Neuronal stem cell (in vitro differentiated cells): Measurements from ENCODE around the gene TSHR.

Experiments
- DNase-seq: peaks from one replicate; pipeline ENCODE4 v3.0.0-alpha.2; 2013; ENCODE audit warnings: low spot score
- H2AFZ ChIP-seq: one replicate; pipeline ENCODE4 v1.6.1; 2013; ENCODE audit warnings: mild to moderate bottlenecking, low read length, inconsistent platforms
- H2AK5ac ChIP-seq: 2 replicates; pipeline ENCODE4 v1.6.1; 2013; ENCODE audit warnings: low read depth, mild to moderate bottlenecking, inconsistent platforms, low read length, moderate library complexity, mixed read lengths
- H2BK120ac ChIP-seq: 2 replicates; pipeline ENCODE4 v1.6.1; 2013; ENCODE audit warnings: low read depth, mild to moderate bottlenecking, inconsistent platforms, low read length, moderate library complexity, mixed read lengths
- H2BK12ac ChIP-seq: one replicate; pipeline ENCODE4 v1.6.1; 2013; ENCODE audit warnings: low read length, inconsistent platforms
- H2BK15ac ChIP-seq: 2 replicates; pipeline ENCODE4 v1.6.1; 2013; ENCODE audit warnings: mild to moderate bottlenecking, low read length, inconsistent platforms, mixed read lengths
- H2BK5ac ChIP-seq: one replicate; pipeline ENCODE4 v1.6.1; 2013; ENCODE audit warnings: inconsistent platforms, mild to moderate bottlenecking, low read length, moderate library complexity
- H3K14ac ChIP-seq: one replicate; pipeline ENCODE4 v1.6.1; 2013; ENCODE audit warnings: low read length, inconsistent platforms
- H3K18ac ChIP-seq: 2 replicates; pipeline ENCODE4 v1.6.1; 2013; ENCODE audit warnings: low read length, inconsistent platforms
- H3K23ac ChIP-seq: 2 replicates; pipeline ENCODE4 v1.6.1; 2013; ENCODE audit warnings: low read depth, mild to moderate bottlenecking, mixed read lengths, low read length, inconsistent platforms; ENCODE audit not compliant: poor library complexity
- H3K27ac ChIP-seq: replicated peaks from 3 replicates; pipeline ENCODE4 v1.5.1; 2013; ENCODE audit warnings: low read length, inconsistent platforms
- H3K27me3 ChIP-seq, 3 experiments: 2 replicates each; pipeline ENCODE4 v1.6.1; 2013; ENCODE audit warnings: low read length in 3 of 3, mild to moderate bottlenecking in 2 of 3, inconsistent platforms in 1 of 3, low read depth in 1 of 3, mixed read lengths in 1 of 3, moderate library complexity in 1 of 3; ENCODE audit not compliant: control insufficient read depth in 3 of 3, insufficient read depth in 3 of 3
- H3K36me3 ChIP-seq, 2 donors: replicated peaks in 1 of 2; 2 replicates each; pipeline ENCODE4 v1.6.1; 2013; ENCODE audit warnings: low read length in 2 of 2; ENCODE audit not compliant: control insufficient read depth in 2 of 2, insufficient read depth in 2 of 2
- H3K4ac ChIP-seq: 2 replicates; pipeline ENCODE4 v1.6.1; 2013; ENCODE audit warnings: inconsistent platforms, mild to moderate bottlenecking, low read length, moderate library complexity
- H3K4me1 ChIP-seq, 2 donors: 1 replicate in 1 of 2; 2 replicates in 1 of 2; pipeline ENCODE4 v1.6.1; 2013; ENCODE audit warnings: low read length in 2 of 2, low read depth in 1 of 2; ENCODE audit not compliant: control insufficient read depth in 2 of 2, insufficient read depth in 1 of 2
- H3K4me2 ChIP-seq: one replicate; pipeline ENCODE4 v1.6.1; 2013; ENCODE audit warnings: mild to moderate bottlenecking, low read length, inconsistent platforms; ENCODE audit not compliant: insufficient read depth, poor library complexity, severe bottlenecking
- H3K4me3 ChIP-seq, 2 donors: 2 replicates each; pipeline ENCODE4 v1.5.1; 2013; ENCODE audit warnings: low read length in 2 of 2, mild to moderate bottlenecking in 2 of 2, inconsistent platforms in 1 of 2, moderate library complexity in 1 of 2
- H3K79me1 ChIP-seq: one replicate; pipeline ENCODE4 v1.6.1; 2013; ENCODE audit warnings: low read depth, mild to moderate bottlenecking, inconsistent platforms, low read length, moderate library complexity
- H3K9ac ChIP-seq: one replicate; pipeline ENCODE4 v1.6.1; 2013; ENCODE audit warnings: mild to moderate bottlenecking, low read depth, low read length, inconsistent platforms; ENCODE audit not compliant: poor library complexity
- H3K9me3 ChIP-seq, 2 donors: replicated peaks in 1 of 2; 2 replicates each; pipeline versions ENCODE3 to v1.6.1; 2013; ENCODE audit warnings: low read length in 2 of 2, mild to moderate bottlenecking in 2 of 2, inconsistent platforms in 1 of 2, low read depth in 1 of 2, mixed read lengths in 1 of 2, moderate library complexity in 1 of 2; ENCODE audit not compliant: control insufficient read depth in 2 of 2, insufficient read depth in 1 of 2
- H4K8ac ChIP-seq: one replicate; pipeline ENCODE4 v1.6.1; 2013; ENCODE audit warnings: low read depth, mild to moderate bottlenecking, inconsistent platforms, low read length, moderate library complexity
- H4K91ac ChIP-seq: one replicate; pipeline ENCODE4 v1.6.1; 2013; ENCODE audit warnings: low read length, low read depth, mild to moderate bottlenecking, inconsistent platforms; ENCODE audit not compliant: poor library complexity
- WGBS, 2 donors: extraction: QIAGEN DNeasy Blood & Tissue Kit; methylation state at CpG; one replicate each; pipeline ENCODE4 v1.1.7; 2013; ENCODE audit warnings: missing lambda C conversion rate in 2 of 2, mixed read lengths in 1 of 2; ENCODE audit not compliant: insufficient read length in 2 of 2, insufficient replicate concordance in 1 of 2; ENCODE audit errors: extremely low coverage in 2 of 2; 5-methylcytosine and 5-hydroxymethylcytosine counted together

The TSHR gene

GRCh38 chr14:81172881-81173280 is 217.5 kb downstream of the TSHR start:
- no CpG with 5 or more reads among the region's 3 CpGs for WGBS, 2 donors
- no peak overlapping the region for H2BK5ac ChIP-seq
- no peaks in the 10 kb centered on the region for H3K79me1 ChIP-seq

GRCh38 chr14:81176241-81176640 is 220.8 kb downstream of the TSHR start:
- no peak overlapping the region for H2AFZ ChIP-seq
- H3K79me1 ChIP-seq, result no peaks in the 10 kb centered on the region
- H2BK120ac ChIP-seq, result no peak overlapping the region
- no peak overlapping the region for H3K23ac ChIP-seq
- peaks cover 0 to 43% of the 10 kb centered on the region in 2 donors for H3K36me3 ChIP-seq
- H4K8ac ChIP-seq, result no peak overlapping the region
- H2BK12ac ChIP-seq, result no peak overlapping the region
- no peak overlapping the region for H2AK5ac ChIP-seq
- no peak overlapping the region for H3K4me3 ChIP-seq
- no peak overlapping the region for H4K91ac ChIP-seq
- H3K18ac ChIP-seq, result no peak overlapping the region
- no CpG with 5 or more reads among the region's 3 CpGs for WGBS, 2 donors
- H2BK15ac ChIP-seq, result no peak overlapping the region
- no peak overlapping the region for H3K14ac ChIP-seq
- H2BK5ac ChIP-seq, result no peak overlapping the region
- no peak overlapping the region for H3K9ac ChIP-seq
- H3K4me2 ChIP-seq, result no peak overlapping the region
- H3K4me1 ChIP-seq, result no peaks in the 10 kb centered on the region
- no peak overlapping the region for H3K27ac ChIP-seq
- no peak for DNase-seq
- H3K9me3 ChIP-seq, result no peaks in the 10 kb centered on the region
- no peak overlapping the region for H3K4ac ChIP-seq
- no peaks in the 10 kb centered on the region for H3K27me3 ChIP-seq

More at GRCh38 chr14:81172881-81173280, 217.5 kb downstream of the TSHR start:
- Histone ChIP-seq H3K27ac (no peak overlapping the region), H3K4me3 (no peak overlapping the region), H2BK15ac (no peak overlapping the region), H3K4me1 (peaks cover 3 to 5% of the 10 kb centered on the region in 2 donors), H3K4ac (no peak overlapping the region), H3K36me3 (peaks cover 0 to 10% of the 10 kb centered on the region in 2 donors), H4K8ac (no peak overlapping the region), H3K4me2 (no peak overlapping the region), H2AK5ac (no peak overlapping the region), H2BK120ac (no peak overlapping the region), H3K14ac (no peak overlapping the region), H4K91ac (no peak overlapping the region), H2AFZ (no peak overlapping the region), H3K27me3 (no peaks in the 10 kb centered on the region), H3K9me3 (no peaks in the 10 kb centered on the region), H2BK12ac (no peak overlapping the region), H3K23ac (no peak overlapping the region), H3K9ac (no peak overlapping the region), H3K18ac (no peak overlapping the region)
- DNase-seq, result no peak

- Histone ChIP-seq H2AFZ (no peak overlapping the region), H3K4ac (no peak overlapping the region), H3K79me1 (no peaks in the 10 kb centered on the region), H3K9me3 (no peaks in the 10 kb centered on the region), H2BK5ac (no peak overlapping the region), H3K18ac (no peak overlapping the region), H3K4me3 (no peak overlapping the region), H3K27ac (no peak overlapping the region), H4K8ac (no peak overlapping the region), H2BK12ac (no peak overlapping the region), H3K14ac (no peak overlapping the region), H3K4me2 (no peak overlapping the region), H4K91ac (no peak overlapping the region), H3K9ac (no peak overlapping the region), H3K23ac (no peak overlapping the region), H2AK5ac (no peak overlapping the region), H2BK15ac (no peak overlapping the region), H3K4me1 (no peaks in the 10 kb centered on the region), H2BK120ac (no peak overlapping the region), H3K36me3 (peaks cover 0 to 52% of the 10 kb centered on the region in 2 donors), H3K27me3 (no peaks in the 10 kb centered on the region)
- DNase-seq, result no peak
- no CpG with 5 or more reads among the region's 1 CpG for WGBS, 2 donors
Measured at GRCh38 chr14:81177225-81177624, 221.8 kb downstream of the TSHR start.

GRCh38 chr14:81178063-81178462 is 222.6 kb downstream of the TSHR start:
- no peak overlapping the region for H3K4ac ChIP-seq
- H4K8ac ChIP-seq, result no peak overlapping the region
- H3K9me3 ChIP-seq, result no peaks in the 10 kb centered on the region
- H3K9ac ChIP-seq, result no peak overlapping the region
- no peak overlapping the region for H3K27ac ChIP-seq
- no peak overlapping the region for H3K14ac ChIP-seq
- H3K4me1 ChIP-seq, result no peaks in the 10 kb centered on the region
- H3K27me3 ChIP-seq, result no peaks in the 10 kb centered on the region
- H3K18ac ChIP-seq, result no peak overlapping the region
- H3K4me3 ChIP-seq, result no peak overlapping the region
- peaks cover 0 to 60% of the 10 kb centered on the region in 2 donors for H3K36me3 ChIP-seq
- H2BK5ac ChIP-seq, result no peak overlapping the region
- H3K4me2 ChIP-seq, result no peak overlapping the region
- H3K79me1 ChIP-seq, result no peaks in the 10 kb centered on the region
- no peak overlapping the region for H3K23ac ChIP-seq
- no peak overlapping the region for H2AK5ac ChIP-seq
- H2BK15ac ChIP-seq, result no peak overlapping the region
- no peak overlapping the region for H2BK12ac ChIP-seq
- H2BK120ac ChIP-seq, result no peak overlapping the region
- no peak overlapping the region for H4K91ac ChIP-seq
- no peak for DNase-seq
- H2AFZ ChIP-seq, result no peak overlapping the region
